Hepatocyte (in vitro differentiated cells): Measurements from ENCODE around the gene EIF3A. TPM values are rescaled to one million over a fixed set of nuclear protein-coding genes. Genes with fewer than 3 reads are reported as not detected.

Experiments used
- DNase-seq: peaks from one replicate; pipeline ENCODE4 v3.0.0-alpha.2; 2016; ENCODE audit warnings: low spot score
- H2AFZ ChIP-seq: fragments of 200-600 bp; sonication (generic); 2 replicates; pipeline ENCODE4 v1.6.0; 2016; ENCODE audit warnings: antibody characterized with exemption, mild to moderate bottlenecking
- H3K27ac ChIP-seq: fragments of 200-600 bp; sonication (generic); 2 replicates; pipeline ENCODE4 v1.5.1; 2016; ENCODE audit warnings: mild to moderate bottlenecking
- H3K27me3 ChIP-seq: fragments of 200-600 bp; sonication (generic); 2 replicates; pipeline ENCODE4 v1.6.1; 2016
- H3K36me3 ChIP-seq: fragments of 200-600 bp; sonication (generic); replicated peaks from 2 replicates; pipeline ENCODE4 v1.5.1; 2016; ENCODE audit warnings: low read depth; ENCODE audit not compliant: insufficient read depth
- H3K4me1 ChIP-seq: fragments of 200-600 bp; sonication (generic); 2 replicates; pipeline ENCODE4 v1.5.1; 2016; ENCODE audit warnings: mild to moderate bottlenecking, moderate library complexity; ENCODE audit not compliant: insufficient read depth
- H3K4me2 ChIP-seq: fragments of 200-600 bp; sonication (generic); 2 replicates; pipeline ENCODE4 v1.6.0; 2016
- H3K4me3 ChIP-seq: fragments of 200-600 bp; sonication (generic); 2 replicates; pipeline ENCODE4 v1.5.1; 2016; ENCODE audit warnings: mild to moderate bottlenecking
- H3K79me2 ChIP-seq: fragments of 200-600 bp; sonication (generic); 2 replicates; pipeline ENCODE4 v1.6.0; 2017; ENCODE audit warnings: mild to moderate bottlenecking
- H3K9me2 ChIP-seq: fragments of 200-600 bp; sonication (generic); replicated peaks from 2 replicates; pipeline ENCODE4 v1.6.0; 2017; ENCODE audit warnings: mild to moderate bottlenecking; ENCODE audit not compliant: insufficient read depth
- H3K9me3 ChIP-seq: fragments of 200-600 bp; sonication (generic); 2 replicates; pipeline ENCODE4 v1.5.1; 2016; ENCODE audit warnings: low read depth, mild to moderate bottlenecking
- H4K20me1 ChIP-seq: fragments of 200-600 bp; sonication (generic); 2 replicates; pipeline ENCODE4 v1.6.0; 2016; ENCODE audit warnings: mild to moderate bottlenecking; ENCODE audit not compliant: insufficient read depth, poor library complexity, severe bottlenecking
- EZH2 ChIP-seq: fragments of 200-600 bp; sonication (generic); IDR thresholded peaks from 2 replicates; pipeline ENCODE4 v1.6.1; 2016; ENCODE audit warnings: antibody characterized with exemption, mild to moderate bottlenecking, borderline replicate concordance
- EZH2phosphoT487 ChIP-seq: fragments of 200-600 bp; sonication (generic); IDR thresholded peaks from one replicate; pipeline ENCODE4 v1.6.1; 2018; ENCODE audit warnings: antibody characterized with exemption, mild to moderate bottlenecking, low read depth, moderate library complexity; ENCODE audit not compliant: unreplicated experiment, severe bottlenecking
- WGBS: methylation state at CpG from one replicate; pipeline ENCODE4 v1.1.6; 2016; ENCODE audit warnings: low lambda C conversion rate; ENCODE audit errors: missing lambda C conversion rate; 5-methylcytosine and 5-hydroxymethylcytosine counted together
- polyA plus RNA-seq: library from polyadenylated mRNA; unstranded; fragments of >200 nt; fragmentation: Nextera tagmentation; extraction: Ambion mirVana; gene quantifications from 2 replicates; pipeline ENCODE4 v1.2.1, GENCODE V29; 2016
- total RNA-seq: library from RNA; depleted of rRNA; stranded (reverse); fragments of >200 nt; gene quantifications from 2 replicates; pipeline ENCODE4 v1.2.3, GENCODE V29; 2014
- TF ChIP-seq, protein P1 (sequence below): fragments of 200-600 bp; sonication (generic); IDR thresholded peaks from 2 replicates; pipeline ENCODE4 v1.5.1; 2016; ENCODE audit warnings: antibody characterized with exemption, mild to moderate bottlenecking; ENCODE audit not compliant: poor library complexity

The EIF3A gene
- total and polyA plus RNA-seq, 2 experiments from 2014 or later: 56.6 to 93.7 TPM

DNA sequence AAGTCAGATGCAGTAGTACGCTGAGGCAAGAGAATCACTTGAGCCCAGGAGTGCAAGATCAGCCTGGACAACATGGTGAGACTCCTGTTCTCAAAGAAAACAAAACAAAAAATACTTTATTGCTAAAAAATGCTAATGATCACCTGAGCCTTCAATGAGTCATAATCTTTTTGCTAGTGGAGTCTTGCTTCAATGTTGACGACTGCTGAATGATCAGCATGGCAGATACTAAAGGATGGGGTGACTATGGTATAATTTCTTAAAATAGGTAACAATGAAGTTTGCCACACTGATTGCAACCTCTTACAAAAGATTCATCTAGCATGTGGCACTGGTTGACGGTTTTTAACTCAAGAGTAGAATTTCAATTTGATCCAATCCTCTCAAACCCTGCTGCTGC, 28.8 kb downstream of the EIF3A start:
- H4K20me1 ChIP-seq: peaks cover 35% of the 10 kb centered on the region
- DNase-seq: no peak
- no peaks in the 10 kb centered on the region for H3K27me3 ChIP-seq
- 93% methylated on average over 3 of the region's 3 CpGs for WGBS
- no peaks in the 10 kb centered on the region for H3K9me3 ChIP-seq
- H3K4me1 ChIP-seq: no peaks in the 10 kb centered on the region
- no peaks in the 10 kb centered on the region for H3K9me2 ChIP-seq
- H3K79me2 ChIP-seq: peaks cover 88% of the 10 kb centered on the region
- H2AFZ ChIP-seq: no peak overlapping the region
- no peak overlapping the region for H3K4me3 ChIP-seq
- TF ChIP-seq EZH2 (no peak), EZH2phosphoT487 (no peak)
- TF ChIP-seq, protein P1, sequence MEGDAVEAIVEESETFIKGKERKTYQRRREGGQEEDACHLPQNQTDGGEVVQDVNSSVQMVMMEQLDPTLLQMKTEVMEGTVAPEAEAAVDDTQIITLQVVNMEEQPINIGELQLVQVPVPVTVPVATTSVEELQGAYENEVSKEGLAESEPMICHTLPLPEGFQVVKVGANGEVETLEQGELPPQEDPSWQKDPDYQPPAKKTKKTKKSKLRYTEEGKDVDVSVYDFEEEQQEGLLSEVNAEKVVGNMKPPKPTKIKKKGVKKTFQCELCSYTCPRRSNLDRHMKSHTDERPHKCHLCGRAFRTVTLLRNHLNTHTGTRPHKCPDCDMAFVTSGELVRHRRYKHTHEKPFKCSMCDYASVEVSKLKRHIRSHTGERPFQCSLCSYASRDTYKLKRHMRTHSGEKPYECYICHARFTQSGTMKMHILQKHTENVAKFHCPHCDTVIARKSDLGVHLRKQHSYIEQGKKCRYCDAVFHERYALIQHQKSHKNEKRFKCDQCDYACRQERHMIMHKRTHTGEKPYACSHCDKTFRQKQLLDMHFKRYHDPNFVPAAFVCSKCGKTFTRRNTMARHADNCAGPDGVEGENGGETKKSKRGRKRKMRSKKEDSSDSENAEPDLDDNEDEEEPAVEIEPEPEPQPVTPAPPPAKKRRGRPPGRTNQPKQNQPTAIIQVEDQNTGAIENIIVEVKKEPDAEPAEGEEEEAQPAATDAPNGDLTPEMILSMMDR: no peak
- H3K27ac ChIP-seq: no peak overlapping the region
- H3K4me2 ChIP-seq: no peak overlapping the region
- H3K36me3 ChIP-seq: peaks cover 16% of the 10 kb centered on the region

GRCh38 chr10:119049777-119050176, 30.8 kb downstream of the EIF3A start:
- Histone ChIP-seq H3K79me2 (peaks cover 92% of the 10 kb centered on the region), H3K4me1 (no peaks in the 10 kb centered on the region), H2AFZ (no peak overlapping the region), H3K4me2 (no peak overlapping the region), H3K27ac (no peak overlapping the region), H3K36me3 (peaks cover 13% of the 10 kb centered on the region), H4K20me1 (peaks cover 44% of the 10 kb centered on the region), H3K9me3 (no peaks in the 10 kb centered on the region), H3K4me3 (no peak overlapping the region), H3K9me2 (no peaks in the 10 kb centered on the region), H3K27me3 (no peaks in the 10 kb centered on the region)
- 98% methylated on average over 14 of the region's 14 CpGs for WGBS
- no peak for TF ChIP-seq EZH2
- TF ChIP-seq EZH2phosphoT487: no peak
- TF ChIP-seq, protein P1: no peak
- DNase-seq: no peak

DNA sequence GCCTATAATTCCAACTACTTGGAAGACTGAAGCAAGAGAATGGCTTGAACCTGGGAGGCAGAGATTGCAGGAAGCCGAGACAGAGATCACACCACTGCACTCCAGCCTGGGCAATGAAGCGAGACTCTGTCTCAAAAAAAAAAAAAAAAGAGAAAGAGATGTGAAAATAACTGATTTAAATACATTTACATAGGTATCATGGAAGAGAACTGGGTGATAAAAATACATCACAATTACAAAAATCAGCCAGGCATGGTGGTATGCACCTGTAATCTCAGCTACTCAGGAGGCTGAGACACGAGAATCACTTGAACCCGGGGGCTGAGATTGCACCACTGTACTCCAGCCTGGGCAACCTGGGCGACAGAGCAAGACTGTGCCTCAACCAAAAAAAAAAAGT, 31.3 kb downstream of the EIF3A start:
- no peaks in the 10 kb centered on the region for H3K9me3 ChIP-seq
- H3K4me2 ChIP-seq: no peak overlapping the region
- H3K27me3 ChIP-seq: no peaks in the 10 kb centered on the region
- H3K4me1 ChIP-seq: no peaks in the 10 kb centered on the region
- no peaks in the 10 kb centered on the region for H3K9me2 ChIP-seq
- H3K27ac ChIP-seq: no peak overlapping the region
- WGBS: 97% methylated on average over 5 of the region's 5 CpGs
- peaks cover 44% of the 10 kb centered on the region for H4K20me1 ChIP-seq
- H3K36me3 ChIP-seq: peaks cover 13% of the 10 kb centered on the region
- TF ChIP-seq, protein P1: no peak
- no peak for TF ChIP-seq EZH2
- no peak for TF ChIP-seq EZH2phosphoT487
- DNase-seq: no peak
- no peak overlapping the region for H2AFZ ChIP-seq
- peaks cover 89% of the 10 kb centered on the region for H3K79me2 ChIP-seq
- H3K4me3 ChIP-seq: no peak overlapping the region

- Histone ChIP-seq H3K4me1 (no peaks in the 10 kb centered on the region), H3K4me2 (no peak overlapping the region), H4K20me1 (peaks cover 61% of the 10 kb centered on the region), H3K9me2 (no peaks in the 10 kb centered on the region), H3K4me3 (no peak overlapping the region), H3K27me3 (no peaks in the 10 kb centered on the region), H2AFZ (no peak overlapping the region), H3K9me3 (no peaks in the 10 kb centered on the region), H3K36me3 (peaks cover 6% of the 10 kb centered on the region), H3K79me2 (peaks cover 86% of the 10 kb centered on the region), H3K27ac (no peak overlapping the region)
- DNase-seq: no peak
- 94% methylated on average over 7 of the region's 7 CpGs for WGBS
- no peak for TF ChIP-seq EZH2phosphoT487
- TF ChIP-seq EZH2: no peak
- TF ChIP-seq, protein P1: no peak
These were observed 35.1 kb downstream of the EIF3A start for GRCh38 chr10:119045561-119045960.
